ENCODE data around the gene EIPR1. TPM values are rescaled to one million over a fixed set of nuclear protein-coding genes. Genes with fewer than 3 reads are reported as not detected.

EIPR1 gene
- total RNA-seq, 2 donors from 2014 or later: 34.5 to 35.1 TPM

GRCh38 chr2:3254442-3254941, 123.1 kb downstream of the EIPR1 start:
- Mint-ChIP-seq H3K27ac (no peak overlapping the region), H3K27me3 (ENCODE audit: low read depth) (no peaks in the 10 kb centered on the region), H3K4me1 (ENCODE audit: low read depth) (peaks cover 8% of the 10 kb centered on the region), H3K4me3 (no peak overlapping the region), H3K9me3 (peaks cover 1 to 5% of the 10 kb centered on the region in 2 donors), H3K36me3 (ENCODE audit: insufficient read depth in 2 of 2) (peaks cover 7 to 18% of the 10 kb centered on the region in 2 donors)
- no peak for DNase-seq
- no peak for ATAC-seq (replicated peaks in 1 of 2)

- Mint-ChIP-seq H3K9me3 (peaks cover 5 to 8% of the 10 kb centered on the region in 2 donors), H3K4me1 (ENCODE audit: low read depth) (peaks cover 3% of the 10 kb centered on the region), H3K4me3 (no peak overlapping the region), H3K27me3 (ENCODE audit: low read depth) (no peaks in the 10 kb centered on the region), H3K27ac (no peak overlapping the region), H3K36me3 (ENCODE audit: insufficient read depth in 2 of 2) (peaks cover 12 to 23% of the 10 kb centered on the region in 2 donors)
- ATAC-seq (replicated peaks in 1 of 2) (no peak), DNase-seq (no peak)
These were observed 123.6 kb downstream of the EIPR1 start for GRCh38 chr2:3253913-3254441.

GRCh38 chr2:3251946-3252345, 125.7 kb downstream of the EIPR1 start:
- Mint-ChIP-seq H3K27me3 (ENCODE audit: low read depth) (no peaks in the 10 kb centered on the region), H3K4me1 (ENCODE audit: low read depth) (no peaks in the 10 kb centered on the region), H3K9me3 (peaks cover 5 to 12% of the 10 kb centered on the region in 2 donors), H3K27ac (no peak overlapping the region), H3K4me3 (no peak overlapping the region), H3K36me3 (ENCODE audit: insufficient read depth in 2 of 2) (peaks cover 14 to 26% of the 10 kb centered on the region in 2 donors)
- no peak for DNase-seq
- ATAC-seq (replicated peaks in 1 of 2): no peak

GRCh38 chr2:3249476-3249962, 128.1 kb downstream of the EIPR1 start:
- Mint-ChIP-seq H3K27ac (no peak overlapping the region), H3K9me3 (peaks cover 5 to 12% of the 10 kb centered on the region in 2 donors), H3K4me3 (no peak overlapping the region), H3K4me1 (ENCODE audit: low read depth) (peaks cover 3% of the 10 kb centered on the region), H3K27me3 (ENCODE audit: low read depth) (no peaks in the 10 kb centered on the region), H3K36me3 (ENCODE audit: insufficient read depth in 2 of 2) (peaks cover 14 to 26% of the 10 kb centered on the region in 2 donors)
- ATAC-seq (replicated peaks in 1 of 2): no peak
- DNase-seq: no peak

GRCh38 chr2:3248754-3249475, 128.7 kb downstream of the EIPR1 start:
- H3K27ac Mint-ChIP-seq: no peak overlapping the region
- H3K4me3 Mint-ChIP-seq: no peak overlapping the region
- peaks cover 14 to 23% of the 10 kb centered on the region in 2 donors for H3K36me3 Mint-ChIP-seq (ENCODE audit: insufficient read depth in 2 of 2)
- DNase-seq (no peak), ATAC-seq (replicated peaks in 1 of 2) (no peak)
- no peaks in the 10 kb centered on the region for H3K27me3 Mint-ChIP-seq (ENCODE audit: low read depth)
- peaks cover 5 to 12% of the 10 kb centered on the region in 2 donors for H3K9me3 Mint-ChIP-seq
- H3K4me1 Mint-ChIP-seq (ENCODE audit: low read depth): peaks cover 9% of the 10 kb centered on the region

- Mint-ChIP-seq H3K27me3 (ENCODE audit: low read depth) (no peaks in the 10 kb centered on the region), H3K27ac (no peak overlapping the region), H3K36me3 (ENCODE audit: insufficient read depth in 2 of 2) (peaks cover 12 to 18% of the 10 kb centered on the region in 2 donors), H3K4me1 (ENCODE audit: low read depth) (peaks cover 25% of the 10 kb centered on the region), H3K4me3 (no peak overlapping the region), H3K9me3 (peaks cover 5 to 12% of the 10 kb centered on the region in 2 donors)
- ATAC-seq (replicated peaks in 1 of 2): no peak
- DNase-seq: no peak
These were observed 130.5 kb downstream of the EIPR1 start for GRCh38 chr2:3246928-3247714.

GRCh38 chr2:3246406-3246805, 131.2 kb downstream of the EIPR1 start:
- DNase-seq: no peak
- Mint-ChIP-seq H3K9me3 (peaks cover 4 to 11% of the 10 kb centered on the region in 2 donors), H3K4me1 (ENCODE audit: low read depth) (peaks cover 32% of the 10 kb centered on the region), H3K4me3 (no peak overlapping the region), H3K27ac (no peak overlapping the region), H3K36me3 (ENCODE audit: insufficient read depth in 2 of 2) (peaks cover 11 to 13% of the 10 kb centered on the region in 2 donors), H3K27me3 (ENCODE audit: low read depth) (no peaks in the 10 kb centered on the region)
- no peak for ATAC-seq (replicated peaks in 1 of 2)

- Mint-ChIP-seq H3K4me1 (ENCODE audit: low read depth) (peaks cover 35% of the 10 kb centered on the region), H3K36me3 (ENCODE audit: insufficient read depth in 2 of 2) (peaks cover 8 to 9% of the 10 kb centered on the region in 2 donors), H3K27ac (no peak overlapping the region), H3K4me3 (no peak overlapping the region), H3K9me3 (peaks cover 4 to 7% of the 10 kb centered on the region in 2 donors), H3K27me3 (ENCODE audit: low read depth) (no peaks in the 10 kb centered on the region)
- DNase-seq: no peak
- no peak for ATAC-seq (replicated peaks in 1 of 2)
These were observed 133.1 kb downstream of the EIPR1 start for GRCh38 chr2:3244486-3244885.

GRCh38 chr2:3243804-3244203, 133.8 kb downstream of the EIPR1 start:
- peaks cover 0 to 2% of the 10 kb centered on the region in 2 donors for H3K9me3 Mint-ChIP-seq
- DNase-seq (no peak), ATAC-seq (replicated peaks in 1 of 2) (no peak)
- peaks cover 35% of the 10 kb centered on the region for H3K4me1 Mint-ChIP-seq (ENCODE audit: low read depth)
- H3K36me3 Mint-ChIP-seq (ENCODE audit: insufficient read depth in 2 of 2): peaks cover 1 to 3% of the 10 kb centered on the region in 2 donors
- H3K4me3 Mint-ChIP-seq: peak overlapping the region in 1 of 2 donors; percentile 7
- no peaks in the 10 kb centered on the region for H3K27me3 Mint-ChIP-seq (ENCODE audit: low read depth)
- no peak overlapping the region for H3K27ac Mint-ChIP-seq

GRCh38 chr2:3242747-3243369, 134.8 kb downstream of the EIPR1 start:
- peak overlapping the region; percentile 44 for H3K27ac Mint-ChIP-seq
- H3K9me3 Mint-ChIP-seq: no peaks in the 10 kb centered on the region
- DNase-seq (peak in 1 of 2 donors; percentile 15), ATAC-seq (replicated peaks in 1 of 2) (peak; percentile 41 to 47)
- peak overlapping the region; percentile 49 to 58 for H3K4me3 Mint-ChIP-seq
- H3K27me3 Mint-ChIP-seq (ENCODE audit: low read depth): no peaks in the 10 kb centered on the region
- peaks cover 35% of the 10 kb centered on the region for H3K4me1 Mint-ChIP-seq (ENCODE audit: low read depth)
- H3K36me3 Mint-ChIP-seq (ENCODE audit: insufficient read depth in 2 of 2): peaks cover 1 to 5% of the 10 kb centered on the region in 2 donors

- DNase-seq: no peak
- Mint-ChIP-seq H3K27ac (no peak overlapping the region), H3K9me3 (no peaks in the 10 kb centered on the region), H3K4me1 (ENCODE audit: low read depth) (peaks cover 40% of the 10 kb centered on the region), H3K27me3 (ENCODE audit: low read depth) (no peaks in the 10 kb centered on the region), H3K4me3 (peak overlapping the region; percentile 56 to 58), H3K36me3 (ENCODE audit: insufficient read depth in 2 of 2) (peaks cover 1 to 3% of the 10 kb centered on the region in 2 donors)
- ATAC-seq (replicated peaks in 1 of 2): no peak
These were observed 135.5 kb downstream of the EIPR1 start for GRCh38 chr2:3241971-3242746.
